GM21825 (cell line): ENCODE data around the gene PYURF.

Source experiments
- ATAC-seq: cut with Tn5 transposase; IDR thresholded peaks from one replicate; pipeline ENCODE4 v1.9.1; 2021; ENCODE audit warnings: mild to moderate bottlenecking, moderate library complexity; ENCODE audit not compliant: unreplicated experiment

The PYURF gene

GRCh38 chr4:88514557-88515511 is 8.7 kb downstream of the PYURF start:
- no peak for ATAC-seq

- ATAC-seq, result no peak
Measured at GRCh38 chr4:88511236-88511635, 12.3 kb downstream of the PYURF start.

GRCh38 chr4:88503344-88503743 is 20.2 kb downstream of the PYURF start:
- ATAC-seq, result no peak

GRCh38 chr4:88497859-88498409 is 25.6 kb downstream of the PYURF start:
- no peak for ATAC-seq

- no peak for ATAC-seq
Measured at GRCh38 chr4:88489100-88489761, 34.3 kb downstream of the PYURF start.

- ATAC-seq, result no peak
Measured at GRCh38 chr4:88481537-88481936, 42.0 kb downstream of the PYURF start.

GRCh38 chr4:88478247-88478646 is 45.3 kb downstream of the PYURF start:
- no peak for ATAC-seq

GRCh38 chr4:88477229-88477860 is 46.2 kb downstream of the PYURF start:
- ATAC-seq, result no peak
